RWPE2 (cell line): Measurements from ENCODE around the gene UHRF1.

ENCODE experiments used
- ATAC-seq: fragments of 200-7000 bp; cut with Tn5 transposase; 3 replicates; pipeline ENCODE4 v1.9.1; 2021; ENCODE audit warnings: low read depth
- DNase-seq: peaks from one replicate; pipeline ENCODE4 v3.0.0-alpha.2; 2020; ENCODE audit warnings: low spot score
- H3K27ac ChIP-seq: fragments of 450-650 bp; 2 replicates; pipeline ENCODE4 v1.5.1; 2017; ENCODE audit warnings: mild to moderate bottlenecking; ENCODE audit not compliant: poor library complexity, severe bottlenecking
- H3K27me3 ChIP-seq: fragments of 250-450 bp; sonication (Bioruptor Pico); 2 replicates; pipeline ENCODE4 v1.5.1; 2021; ENCODE audit warnings: mild to moderate bottlenecking, moderate library complexity; ENCODE audit not compliant: insufficient read depth, poor library complexity, severe bottlenecking
- H3K36me3 ChIP-seq: fragments of 250-450 bp; sonication (Bioruptor Pico); 2 replicates; pipeline ENCODE4 v1.5.1; 2020; ENCODE audit warnings: low read depth, mild to moderate bottlenecking, moderate library complexity
- H3K4me1 ChIP-seq: fragments of 250-450 bp; sonication (Bioruptor Pico); 2 replicates; pipeline ENCODE4 v1.5.1; 2021; ENCODE audit warnings: mild to moderate bottlenecking, moderate library complexity; ENCODE audit not compliant: insufficient read depth, poor library complexity, severe bottlenecking
- H3K4me3 ChIP-seq: fragments of 250-450 bp; sonication (Bioruptor Pico); 2 replicates; pipeline ENCODE4 v1.5.1; 2021; ENCODE audit warnings: mild to moderate bottlenecking, moderate library complexity; ENCODE audit not compliant: severe bottlenecking
- H3K9me3 ChIP-seq: fragments of 250-450 bp; sonication (Bioruptor Pico); 2 replicates; pipeline ENCODE4 v1.5.1; 2021; ENCODE audit warnings: mild to moderate bottlenecking, moderate library complexity; ENCODE audit not compliant: severe bottlenecking
- CTCF ChIP-seq: fragments of 450-650 bp; IDR thresholded peaks from one replicate; pipeline ENCODE4 v1.5.1; 2017; ENCODE audit warnings: mild to moderate bottlenecking, moderate library complexity; ENCODE audit not compliant: poor library complexity, severe bottlenecking

Gene UHRF1

DNA sequence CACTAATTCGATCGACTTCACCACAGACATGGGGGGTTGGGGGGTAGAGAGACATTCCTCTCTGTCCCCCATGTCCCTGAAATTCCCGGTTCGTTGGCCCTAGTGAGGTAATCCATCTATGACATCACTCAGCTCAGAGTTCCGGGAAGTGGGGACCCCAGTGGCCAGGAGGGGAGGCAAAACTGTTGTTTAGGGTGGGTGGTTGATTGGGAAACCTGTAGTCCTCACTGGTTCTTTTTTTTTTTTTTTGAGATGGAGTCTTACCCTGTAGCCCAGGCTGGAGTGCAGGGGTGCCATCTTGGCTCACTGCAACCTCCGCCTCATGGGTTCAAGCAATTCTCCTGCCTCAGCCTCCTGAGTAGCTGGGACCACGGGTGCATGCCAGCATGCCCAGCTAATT, 6.5 kb upstream of the UHRF1 start, which contains the start of gene ARRDC5:
TSS of gene ARRDC5 (minus strand) at position 101 of the 400 bp plus-strand sequence. CDS start at position 30, 71 bp downstream.
- TF ChIP-seq CTCF = no peak
- no peak for DNase-seq
- no peaks in the 10 kb centered on the region for H3K27me3 ChIP-seq
- no peaks in the 10 kb centered on the region for H3K4me1 ChIP-seq
- no peak within 1 kb of the TSS for H3K4me3 ChIP-seq
- H3K36me3 ChIP-seq = no peaks in the 10 kb centered on the region
- ATAC-seq = no peak
- H3K9me3 ChIP-seq = no peaks in the 10 kb centered on the region
- no peak within 1 kb of the TSS for H3K27ac ChIP-seq

GRCh38 chr19:4904481-4904880, 4.8 kb upstream of the UHRF1 start:
- Histone ChIP-seq H3K4me1 (no peaks in the 10 kb centered on the region), H3K4me3 (no peak overlapping the region), H3K9me3 (no peaks in the 10 kb centered on the region), H3K27ac (no peak overlapping the region), H3K27me3 (no peaks in the 10 kb centered on the region), H3K36me3 (no peaks in the 10 kb centered on the region)
- no peak for ATAC-seq
- no peak for DNase-seq
- TF ChIP-seq CTCF = no peak

DNA sequence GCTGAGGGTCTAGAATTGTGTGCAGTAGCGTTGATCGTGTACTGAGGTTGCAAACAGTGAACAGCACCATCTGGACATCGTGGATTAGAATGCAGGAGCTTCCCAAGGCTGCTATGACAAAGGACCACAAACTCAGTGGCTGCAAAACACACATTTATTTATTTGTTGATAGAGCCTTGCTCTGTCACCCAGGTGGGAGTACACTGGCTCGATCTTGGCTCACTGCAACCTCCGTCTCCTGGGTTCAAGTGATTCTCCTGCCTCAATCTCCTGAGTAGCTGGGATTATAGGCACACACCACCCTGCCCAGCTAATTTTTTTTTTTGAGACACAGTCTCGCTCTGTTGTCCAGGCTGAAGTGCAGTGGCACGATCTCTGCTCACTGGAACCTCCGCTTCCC, 2.3 kb upstream of the UHRF1 start:
- Histone ChIP-seq H3K9me3 (no peaks in the 10 kb centered on the region), H3K27ac (no peak overlapping the region), H3K27me3 (no peaks in the 10 kb centered on the region), H3K4me3 (no peak overlapping the region), H3K4me1 (peaks cover 12% of the 10 kb centered on the region), H3K36me3 (peaks cover 12% of the 10 kb centered on the region)
- TF ChIP-seq CTCF = no peak
- DNase-seq (no peak), ATAC-seq (no peak)

GRCh38 chr19:4908360-4908759, 941 bp upstream of the UHRF1 start:
- H3K27me3 ChIP-seq = no peaks in the 10 kb centered on the region
- DNase-seq (no peak), ATAC-seq (no peak)
- H3K4me3 ChIP-seq = no peak overlapping the region
- peaks cover 24% of the 10 kb centered on the region for H3K36me3 ChIP-seq
- TF ChIP-seq CTCF = no peak
- peak overlapping the region; percentile 84 for H3K27ac ChIP-seq
- H3K4me1 ChIP-seq = peaks cover 22% of the 10 kb centered on the region
- H3K9me3 ChIP-seq = no peaks in the 10 kb centered on the region

- no peak for TF ChIP-seq CTCF
- no peak for ATAC-seq
- DNase-seq = no peak
- no peaks in the 10 kb centered on the region for H3K27me3 ChIP-seq
- H3K9me3 ChIP-seq = no peaks in the 10 kb centered on the region
- H3K27ac ChIP-seq = peak overlapping the region; percentile 84
- peaks cover 22% of the 10 kb centered on the region for H3K4me1 ChIP-seq
- peaks cover 28% of the 10 kb centered on the region for H3K36me3 ChIP-seq
- H3K4me3 ChIP-seq = no peak overlapping the region
Observed at GRCh38 chr19:4908781-4909155, 533 bp upstream of the UHRF1 start.
